Effector memory CD4-positive, alpha-beta T cell (primary cell): ENCODE data around the gene FDX1.

Experiments
- DNase-seq, 3 donors: peaks; one replicate each; pipeline ENCODE4 v3.0.0-alpha.2; 2020
- H3K27ac ChIP-seq: 2 replicates; pipeline ENCODE4 v1.7.0; 2013; ENCODE audit warnings: mild to moderate bottlenecking, low read length, moderate library complexity; ENCODE audit not compliant: insufficient read depth, poor library complexity, severe bottlenecking
- H3K27me3 ChIP-seq: replicated peaks from 2 replicates; pipeline ENCODE4 v1.7.0; 2013; ENCODE audit warnings: mild to moderate bottlenecking, low read length; ENCODE audit not compliant: insufficient read depth, control insufficient read depth, poor library complexity, severe bottlenecking
- H3K36me3 ChIP-seq: 2 replicates; pipeline ENCODE4 v1.7.0; 2013; ENCODE audit warnings: mild to moderate bottlenecking, low read length, moderate library complexity; ENCODE audit not compliant: control insufficient read depth, insufficient read depth
- H3K4me1 ChIP-seq: 2 replicates; pipeline ENCODE4 v1.7.0; 2013; ENCODE audit warnings: low read length, mild to moderate bottlenecking; ENCODE audit not compliant: control insufficient read depth, insufficient read depth, poor library complexity, severe bottlenecking
- H3K4me3 ChIP-seq: 2 replicates; pipeline ENCODE4 v1.7.0; 2013; ENCODE audit warnings: low read length, low read depth, mild to moderate bottlenecking; ENCODE audit not compliant: insufficient read depth, poor library complexity, severe bottlenecking
- H3K9me3 ChIP-seq: 2 replicates; pipeline ENCODE4 v1.7.0; 2013; ENCODE audit warnings: mild to moderate bottlenecking, low read length, moderate library complexity; ENCODE audit not compliant: control insufficient read depth

Gene FDX1

GRCh38 chr11:110479108-110480101 is 49.7 kb downstream of the FDX1 start:
- H3K4me3 ChIP-seq = no peak overlapping the region
- H3K9me3 ChIP-seq = no peaks in the 10 kb centered on the region
- no peak for DNase-seq
- no peaks in the 10 kb centered on the region for H3K27me3 ChIP-seq
- no peaks in the 10 kb centered on the region for H3K36me3 ChIP-seq
- no peaks in the 10 kb centered on the region for H3K4me1 ChIP-seq
- H3K27ac ChIP-seq = no peak overlapping the region

DNA sequence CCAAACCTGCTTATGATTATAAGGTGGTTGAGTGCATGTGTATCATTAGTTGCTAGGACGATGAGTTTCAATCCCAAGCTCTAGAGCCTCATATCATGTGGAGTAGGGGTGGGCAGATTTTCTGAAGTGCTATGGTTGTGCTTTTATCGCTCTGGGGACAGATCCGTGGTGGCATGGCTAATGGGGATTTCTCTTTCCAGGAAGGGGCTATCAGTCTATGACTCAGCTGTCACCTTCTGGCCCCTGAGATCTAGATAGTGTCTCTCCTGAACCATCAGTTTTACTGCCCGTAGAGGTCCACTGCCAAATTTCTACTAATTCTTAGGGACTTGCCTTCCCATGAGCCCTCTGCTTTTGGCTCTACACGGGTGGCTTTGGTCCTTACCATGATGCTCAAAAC is 51.8 kb downstream of the FDX1 start:
- no peak for DNase-seq
- Histone ChIP-seq H3K4me1 (no peaks in the 10 kb centered on the region), H3K27me3 (no peaks in the 10 kb centered on the region), H3K27ac (no peak overlapping the region), H3K9me3 (no peaks in the 10 kb centered on the region), H3K4me3 (no peak overlapping the region), H3K36me3 (no peaks in the 10 kb centered on the region)

- Histone ChIP-seq H3K27ac (no peak overlapping the region), H3K4me1 (no peaks in the 10 kb centered on the region), H3K27me3 (no peaks in the 10 kb centered on the region), H3K9me3 (no peaks in the 10 kb centered on the region), H3K36me3 (no peaks in the 10 kb centered on the region), H3K4me3 (no peak overlapping the region)
- DNase-seq = no peak
These were observed 56.4 kb downstream of the FDX1 start for GRCh38 chr11:110486156-110486555.

- H3K27ac ChIP-seq = no peak overlapping the region
- H3K4me1 ChIP-seq = no peaks in the 10 kb centered on the region
- no peak for DNase-seq
- H3K4me3 ChIP-seq = no peak overlapping the region
- H3K9me3 ChIP-seq = no peaks in the 10 kb centered on the region
- no peaks in the 10 kb centered on the region for H3K27me3 ChIP-seq
- no peaks in the 10 kb centered on the region for H3K36me3 ChIP-seq
These were observed 58.7 kb downstream of the FDX1 start for GRCh38 chr11:110488446-110488845.

DNA sequence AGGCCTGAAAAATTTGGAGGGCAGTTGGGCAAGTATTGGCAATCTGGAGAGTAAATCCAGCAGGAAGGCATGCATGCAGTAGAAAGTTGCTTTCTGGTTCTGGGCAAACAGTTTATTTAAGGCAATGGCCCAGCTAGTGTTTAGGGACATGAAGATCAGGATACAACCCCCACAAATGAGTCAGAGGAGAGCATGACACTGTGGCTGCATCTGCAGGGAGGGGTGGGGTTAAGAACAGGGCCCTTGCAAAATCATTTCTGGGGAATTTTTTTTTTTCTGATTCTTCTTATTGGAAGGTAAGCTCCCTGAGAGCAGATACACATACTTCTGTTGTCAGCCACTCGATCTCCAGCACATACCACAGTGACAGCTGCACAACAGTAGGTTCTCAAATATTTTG is 61.1 kb downstream of the FDX1 start:
- Histone ChIP-seq H3K4me3 (no peak overlapping the region), H3K36me3 (no peaks in the 10 kb centered on the region), H3K27me3 (no peaks in the 10 kb centered on the region), H3K27ac (no peak overlapping the region), H3K9me3 (no peaks in the 10 kb centered on the region), H3K4me1 (no peaks in the 10 kb centered on the region)
- DNase-seq = no peak

- Histone ChIP-seq H3K27me3 (no peaks in the 10 kb centered on the region), H3K27ac (no peak overlapping the region), H3K4me3 (no peak overlapping the region), H3K36me3 (no peaks in the 10 kb centered on the region), H3K9me3 (no peaks in the 10 kb centered on the region), H3K4me1 (no peaks in the 10 kb centered on the region)
- no peak for DNase-seq
These were observed 62.0 kb downstream of the FDX1 start for GRCh38 chr11:110491577-110492320.

GRCh38 chr11:110492321-110492685 is 62.6 kb downstream of the FDX1 start:
- Histone ChIP-seq H3K27ac (no peak overlapping the region), H3K36me3 (no peaks in the 10 kb centered on the region), H3K9me3 (no peaks in the 10 kb centered on the region), H3K4me1 (no peaks in the 10 kb centered on the region), H3K27me3 (no peaks in the 10 kb centered on the region), H3K4me3 (no peak overlapping the region)
- DNase-seq = no peak

- H3K9me3 ChIP-seq = no peaks in the 10 kb centered on the region
- no peaks in the 10 kb centered on the region for H3K4me1 ChIP-seq
- DNase-seq = no peak
- no peak overlapping the region for H3K4me3 ChIP-seq
- H3K36me3 ChIP-seq = no peaks in the 10 kb centered on the region
- no peak overlapping the region for H3K27ac ChIP-seq
- no peaks in the 10 kb centered on the region for H3K27me3 ChIP-seq
These were observed 63.6 kb downstream of the FDX1 start for GRCh38 chr11:110493346-110493745.

DNA sequence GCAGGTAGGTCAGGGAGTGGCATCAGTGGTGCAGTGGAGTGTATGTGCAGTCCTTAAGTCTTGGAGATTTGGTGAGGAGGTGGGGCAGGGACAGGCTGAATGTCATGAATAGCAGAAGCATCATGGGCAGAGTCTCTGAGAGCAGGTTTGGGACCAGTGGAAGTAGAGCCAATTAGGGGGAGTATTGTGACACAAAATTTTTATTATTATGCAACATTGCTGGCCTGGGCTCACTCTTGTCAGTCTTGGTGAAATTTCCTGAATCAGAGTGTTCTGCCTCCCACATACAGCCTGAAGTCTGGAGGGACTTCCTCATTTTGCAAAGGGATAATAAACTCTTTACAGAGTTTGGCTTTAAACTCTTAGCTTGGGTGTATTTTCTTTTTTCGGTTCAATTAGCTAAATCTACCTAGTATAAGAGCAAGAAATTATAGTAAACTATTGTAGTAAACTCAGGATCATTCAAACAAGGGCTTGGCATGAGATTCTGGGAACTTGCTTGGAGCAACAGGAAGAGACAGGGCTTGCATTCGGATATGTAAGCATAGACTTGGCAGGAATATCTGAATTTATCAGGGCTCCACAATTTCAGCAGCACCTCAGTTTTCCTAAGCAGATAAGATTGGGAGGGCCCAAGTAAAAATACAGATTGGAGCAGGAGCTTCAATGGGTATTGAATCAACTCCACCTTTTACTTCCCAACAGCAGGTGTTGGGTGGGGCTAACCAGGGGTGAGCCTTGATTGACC is 67.7 kb downstream of the FDX1 start:
- H3K4me3 ChIP-seq = no peak overlapping the region

More for the DNA sequence above, 67.7 kb downstream of the FDX1 start:
- Histone ChIP-seq H3K27ac (no peak overlapping the region), H3K36me3 (no peaks in the 10 kb centered on the region), H3K27me3 (no peaks in the 10 kb centered on the region), H3K4me1 (no peaks in the 10 kb centered on the region), H3K9me3 (no peaks in the 10 kb centered on the region)
- no peak for DNase-seq
